A673 (cell line): ENCODE data around the gene KRT76. TPM values are rescaled to one million over a fixed set of nuclear protein-coding genes. Genes with fewer than 3 reads are reported as not detected.

Experiments
- BruUV-seq: library from RNA; stranded (reverse); fragments of 400-500 nt; replicated peaks from 2 replicates; lab custom pipeline; 2021; lab: Mats Ljungman, UMichigan
- CTCF ChIA-PET: fragments of 300-600 bp; sonication (Branson Sonifier 250); formaldehyde crosslinking; loops from one replicate; lab custom pipeline; 2022; ENCODE audit warnings: antibody characterized with exemption; lab: Charles Lee
- POLR2A ChIA-PET: fragments of 300-600 bp; sonication (Branson Sonifier 250); formaldehyde crosslinking; loops from one replicate; lab custom pipeline; 2022; ENCODE audit warnings: antibody characterized with exemption; ENCODE audit not compliant: low non-redundant PET; lab: Charles Lee
- DNase-seq: peaks from one replicate; pipeline ENCODE4 v3.0.0-alpha.2; 2015; ENCODE audit warnings: low spot score
- H3K27ac ChIP-seq: fragments of 200-600 bp; sonication (generic); 2 replicates; pipeline ENCODE4 v1.5.1; 2016; ENCODE audit warnings: mixed run types, low read depth, mild to moderate bottlenecking, mixed read lengths, antibody characterized with exemption, low read length; ENCODE audit not compliant: poor library complexity, severe bottlenecking
- H3K27me3 ChIP-seq: fragments of 200-600 bp; sonication (generic); replicated peaks from 2 replicates; pipeline ENCODE4 v1.6.1; 2017; ENCODE audit warnings: mixed run types, low read depth, mild to moderate bottlenecking, mixed read lengths, antibody characterized with exemption, low read length; ENCODE audit not compliant: insufficient read depth, poor library complexity
- H3K36me3 ChIP-seq: fragments of 200-600 bp; sonication (generic); 2 replicates; pipeline ENCODE4 v1.6.1; 2016; ENCODE audit warnings: mixed run types, mild to moderate bottlenecking, mixed read lengths, antibody characterized with exemption, low read length; ENCODE audit not compliant: insufficient read depth, poor library complexity, severe bottlenecking
- H3K4me1 ChIP-seq: fragments of 200-600 bp; sonication (generic); 2 replicates; pipeline ENCODE4 v1.6.1; 2017; ENCODE audit warnings: mixed run types, mild to moderate bottlenecking, mixed read lengths, antibody characterized with exemption, low read length; ENCODE audit not compliant: insufficient read depth, poor library complexity, severe bottlenecking
- H3K4me3 ChIP-seq: fragments of 200-600 bp; sonication (generic); 2 replicates; pipeline ENCODE4 v1.5.1; 2016; ENCODE audit warnings: low read depth, mixed run types, mild to moderate bottlenecking, mixed read lengths, low read length; ENCODE audit not compliant: poor library complexity, severe bottlenecking
- H3K9me3 ChIP-seq: fragments of 200-600 bp; sonication (generic); 2 replicates; pipeline ENCODE4 v1.6.1; 2016; ENCODE audit warnings: mixed run types, low read depth, mild to moderate bottlenecking, mixed read lengths, antibody characterized with exemption, low read length; ENCODE audit not compliant: poor library complexity, severe bottlenecking
- CTCF ChIP-seq: fragments of 300-800, 200-600 bp; sonication (generic); conservative IDR thresholded peaks from 2 replicates; pipeline ENCODE4 v1.5.1; 2017; ENCODE audit warnings: low read depth, mild to moderate bottlenecking, antibody characterized with exemption, low read length, moderate library complexity, mixed read lengths
- EZH2 ChIP-seq: fragments of 200-600 bp; sonication (generic); IDR thresholded peaks from 2 replicates; pipeline ENCODE4 v1.6.1; 2017; ENCODE audit warnings: borderline replicate concordance, low read depth, mild to moderate bottlenecking, mixed read lengths, antibody characterized with exemption, low read length; ENCODE audit not compliant: poor library complexity, severe bottlenecking
- intact Hi-C: fragments of 100-400 bp; cut with micrococcal nuclease; formaldehyde crosslinking; loops from one replicate; pipeline ENCODE4 v1.10.0; 2022; ENCODE audit not compliant: unreplicated experiment
- total RNA-seq: library from RNA; stranded (reverse); gene quantifications from 2 replicates; pipeline ENCODE4 v1.2.3, GENCODE V29; 2021

KRT76 gene
- total RNA-seq, 1 experiment from 2014 or later = not detected

DNA sequence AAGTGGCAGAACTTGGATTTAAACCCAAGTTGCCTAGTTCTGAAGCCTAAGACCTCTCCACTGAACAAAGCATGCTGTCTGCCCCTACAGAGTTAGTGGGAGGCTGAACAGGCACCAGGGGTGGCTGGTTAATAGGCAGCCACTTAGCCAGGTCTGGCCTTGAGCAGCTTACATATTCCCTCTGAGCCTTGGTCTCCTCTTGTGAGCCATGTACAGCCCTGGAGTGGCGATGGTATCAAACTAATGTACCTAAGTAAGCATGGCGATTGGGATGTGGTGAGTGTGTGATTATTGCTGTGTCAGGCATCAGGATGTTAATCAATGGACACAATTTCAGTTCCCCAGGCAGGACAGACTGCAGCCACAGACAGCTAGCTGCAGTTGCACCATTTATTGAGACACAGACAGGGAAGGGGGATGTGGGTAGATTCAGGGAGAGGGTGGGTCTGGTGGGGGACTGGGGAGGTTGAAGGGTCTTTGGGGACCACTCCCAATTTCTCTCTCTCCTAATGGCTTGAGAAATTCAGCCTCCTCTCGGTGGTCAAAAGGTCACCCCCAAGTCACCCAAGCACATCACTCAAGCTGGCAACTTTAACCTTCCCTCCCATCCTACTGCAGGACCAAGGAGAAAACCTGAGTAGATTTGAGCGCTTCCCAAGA, 44.1 kb upstream of the KRT76 start:
- Histone ChIP-seq H3K27ac (no peak overlapping the region), H3K36me3 (no peaks in the 10 kb centered on the region), H3K27me3 (no peaks in the 10 kb centered on the region), H3K4me1 (no peaks in the 10 kb centered on the region), H3K4me3 (no peak overlapping the region), H3K9me3 (no peaks in the 10 kb centered on the region)
- TF ChIP-seq CTCF = no peak
- TF ChIP-seq EZH2 = no peak
- DNase-seq = no peak
- POLR2A ChIA-PET = no interaction called here
- intact Hi-C loops = no loop called here
- BruUV-seq = no TSS peak
- CTCF ChIA-PET = no interaction called here

- intact Hi-C loops = no loop called here
- H3K4me1 ChIP-seq = no peaks in the 10 kb centered on the region
- BruUV-seq = no TSS peak
- no peaks in the 10 kb centered on the region for H3K36me3 ChIP-seq
- ChIA-PET POLR2A (no interaction called here), CTCF (no interaction called here)
- no peak overlapping the region for H3K4me3 ChIP-seq
- H3K27ac ChIP-seq = no peak overlapping the region
- H3K27me3 ChIP-seq = no peaks in the 10 kb centered on the region
- no peaks in the 10 kb centered on the region for H3K9me3 ChIP-seq
- TF ChIP-seq CTCF = no peak
- no peak for TF ChIP-seq EZH2
- DNase-seq = no peak
These were observed 43.4 kb upstream of the KRT76 start for GRCh38 chr12:52820521-52820920.

GRCh38 chr12:52819731-52820510, 42.8 kb upstream of the KRT76 start:
- H3K4me3 ChIP-seq = no peak overlapping the region
- no peaks in the 10 kb centered on the region for H3K36me3 ChIP-seq
- POLR2A ChIA-PET = no interaction called here
- H3K27ac ChIP-seq = no peak overlapping the region
- no TSS peak for BruUV-seq
- H3K4me1 ChIP-seq = no peaks in the 10 kb centered on the region
- TF ChIP-seq CTCF (no peak), EZH2 (no peak)
- no peaks in the 10 kb centered on the region for H3K27me3 ChIP-seq
- CTCF ChIA-PET = no interaction called here
- DNase-seq = no peak
- intact Hi-C loops = no loop called here
- no peaks in the 10 kb centered on the region for H3K9me3 ChIP-seq
